Tibial nerve (tissue), 4 donors: ENCODE data around the gene PTPRB. TPM values are rescaled to one million over a fixed set of nuclear protein-coding genes. Genes with fewer than 3 reads are reported as not detected.

Experiments
- DNase-seq, 2 donors: peaks; one replicate each; pipeline ENCODE4 v3.0.0-alpha.2; 2019; ENCODE audit warnings: low spot score in 2 of 2
- H3K27ac ChIP-seq, 4 donors: fragments of 200-600 bp; sonication (generic) in 3 of 4; one replicate each; pipeline ENCODE4 v1.5.1; 2017 to 2019; ENCODE audit warnings: mild to moderate bottlenecking in 1 of 4
- H3K27me3 ChIP-seq, 2 donors: fragments of 200-600 bp; sonication (generic) in 1 of 2; one replicate each; pipeline versions ENCODE4 v1.5.1 to v1.6.0; 2017 to 2019
- H3K36me3 ChIP-seq, 3 donors: fragments of 200-600 bp; sonication (generic); one replicate each; pipeline ENCODE4 v1.5.1; 2018 to 2019
- H3K4me1 ChIP-seq, 4 donors: fragments of 200-600 bp; sonication (generic) in 3 of 4; one replicate each; pipeline ENCODE4 v1.5.1; 2017 to 2019
- H3K4me3 ChIP-seq, 4 donors: fragments of 200-600 bp; sonication (generic) in 3 of 4; one replicate each; pipeline ENCODE4 v1.5.1; 2017 to 2019; ENCODE audit warnings: mild to moderate bottlenecking in 1 of 4, moderate library complexity in 1 of 4
- H3K9me3 ChIP-seq, 4 donors: fragments of 200-600 bp; sonication (generic) in 3 of 4; one replicate each; pipeline ENCODE4 v1.5.1; 2017 to 2019
- EP300 ChIP-seq, 2 donors: sonication (generic); formaldehyde crosslinking; IDR thresholded peaks; one replicate each; pipeline ENCODE4 v1.6.1; 2017; ENCODE audit warnings: antibody characterized with exemption in 2 of 2, mild to moderate bottlenecking in 1 of 2
- POLR2A ChIP-seq, 2 donors: fragments of 450-650 bp; IDR thresholded peaks; one replicate each; pipeline ENCODE4 v1.6.1; 2017; ENCODE audit warnings: antibody characterized with exemption in 2 of 2, mild to moderate bottlenecking in 2 of 2, moderate library complexity in 2 of 2
- WGBS, 2 donors: methylation state at CpG; one replicate each; pipeline ENCODE4 v1.1.5; 2018; 5-methylcytosine and 5-hydroxymethylcytosine counted together
- total RNA-seq, 4 donors: library from RNA; depleted of rRNA; stranded (reverse); fragments of >200 nt; gene quantifications; one replicate each; pipeline ENCODE4 v1.1.0, GENCODE V29; 2016
- TF ChIP-seq, protein P1 (sequence below), 5 experiments: fragments of 200-600 bp in 3 of 5; fragments of 450-650 bp in 2 of 5; sonication (generic) in 3 of 5; IDR thresholded peaks; one replicate each; pipeline ENCODE4 v1.5.1; 2016 to 2019; ENCODE audit warnings: antibody characterized with exemption in 5 of 5, mild to moderate bottlenecking in 3 of 5, moderate library complexity in 2 of 5

The PTPRB gene
- total RNA-seq, 4 donors from 2014 or later, result 14.4 to 62.6 (median 34.3) TPM

DNA sequence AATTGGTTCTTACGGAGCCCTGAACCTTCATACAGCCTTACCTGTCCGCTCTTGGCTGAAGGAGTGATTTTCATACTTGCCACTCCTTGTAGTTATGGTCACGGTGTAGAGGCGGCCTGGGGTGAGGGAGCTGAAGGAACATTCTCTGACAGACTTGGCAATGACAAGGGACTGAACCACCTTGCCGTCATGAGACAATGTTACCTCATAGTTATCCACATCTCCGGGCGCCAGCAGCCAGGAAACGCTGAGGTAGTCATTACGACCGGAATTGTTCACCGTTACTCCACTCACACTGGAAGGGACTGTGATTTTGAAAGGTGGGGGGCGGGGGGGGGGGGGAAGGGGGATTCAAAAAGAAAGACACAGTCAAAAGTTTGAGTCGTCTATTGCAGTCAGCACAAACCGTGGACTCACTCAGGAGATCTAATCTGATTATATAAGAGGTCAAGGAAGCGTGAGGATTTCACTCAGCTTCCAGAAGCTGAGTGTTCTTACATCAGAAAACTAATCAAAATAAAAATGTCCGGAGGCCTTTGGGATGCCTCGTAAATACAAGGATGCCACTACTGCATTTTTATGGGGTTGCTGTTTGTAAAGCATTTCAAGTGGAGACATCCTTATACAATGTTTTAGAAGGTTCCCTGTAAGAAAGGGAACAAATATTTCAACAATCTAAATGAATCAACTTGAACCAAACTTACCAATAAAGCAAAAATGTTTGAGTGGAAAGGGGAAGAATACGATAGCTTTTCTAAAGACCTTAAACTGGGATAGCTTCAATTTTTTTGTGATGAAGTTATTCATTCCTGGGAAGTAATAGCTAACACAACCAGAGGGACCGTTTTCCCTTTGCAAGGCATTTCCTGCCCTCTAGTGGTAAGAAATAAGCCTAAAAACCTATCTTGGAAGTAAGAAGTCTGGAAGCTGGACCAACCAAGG lies 60.6 kb downstream of the PTPRB start:
- TF ChIP-seq, protein P1, sequence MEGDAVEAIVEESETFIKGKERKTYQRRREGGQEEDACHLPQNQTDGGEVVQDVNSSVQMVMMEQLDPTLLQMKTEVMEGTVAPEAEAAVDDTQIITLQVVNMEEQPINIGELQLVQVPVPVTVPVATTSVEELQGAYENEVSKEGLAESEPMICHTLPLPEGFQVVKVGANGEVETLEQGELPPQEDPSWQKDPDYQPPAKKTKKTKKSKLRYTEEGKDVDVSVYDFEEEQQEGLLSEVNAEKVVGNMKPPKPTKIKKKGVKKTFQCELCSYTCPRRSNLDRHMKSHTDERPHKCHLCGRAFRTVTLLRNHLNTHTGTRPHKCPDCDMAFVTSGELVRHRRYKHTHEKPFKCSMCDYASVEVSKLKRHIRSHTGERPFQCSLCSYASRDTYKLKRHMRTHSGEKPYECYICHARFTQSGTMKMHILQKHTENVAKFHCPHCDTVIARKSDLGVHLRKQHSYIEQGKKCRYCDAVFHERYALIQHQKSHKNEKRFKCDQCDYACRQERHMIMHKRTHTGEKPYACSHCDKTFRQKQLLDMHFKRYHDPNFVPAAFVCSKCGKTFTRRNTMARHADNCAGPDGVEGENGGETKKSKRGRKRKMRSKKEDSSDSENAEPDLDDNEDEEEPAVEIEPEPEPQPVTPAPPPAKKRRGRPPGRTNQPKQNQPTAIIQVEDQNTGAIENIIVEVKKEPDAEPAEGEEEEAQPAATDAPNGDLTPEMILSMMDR (IDR thresholded peaks at IDR 0.05), result peak; percentile 61 to 87 (median 76)
- TF ChIP-seq POLR2A (IDR thresholded peaks at IDR 0.05), result no peak

DNA sequence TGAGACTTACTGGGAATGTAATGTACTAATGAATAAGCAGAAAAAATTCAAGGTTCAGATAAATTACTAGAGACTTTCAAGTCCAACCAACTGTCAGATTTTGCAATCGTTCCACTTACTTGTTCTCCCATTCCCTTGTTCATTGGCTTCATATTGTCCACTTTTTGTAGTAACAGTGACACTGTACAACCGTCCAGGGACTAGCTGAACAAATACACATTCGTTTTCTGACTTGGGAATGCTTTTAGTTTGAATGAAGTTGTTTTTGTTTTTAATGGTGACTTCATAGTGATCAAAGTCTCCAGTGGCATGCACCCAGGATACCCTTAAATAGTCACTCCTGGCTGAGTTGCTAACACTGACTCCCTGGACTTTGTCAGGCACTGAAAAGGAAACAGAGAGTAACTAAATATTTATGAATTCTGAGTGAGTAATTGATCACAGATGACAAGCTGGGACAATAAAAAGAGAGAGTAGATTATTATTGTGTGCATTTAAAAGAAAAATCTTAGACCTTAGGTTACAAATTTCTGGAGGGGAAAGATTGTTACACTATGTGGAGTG lies 65.4 kb downstream of the PTPRB start:
- WGBS, 2 donors, result 46 to 53% methylated on average over 3 of the region's 3 CpGs
- peaks cover 0 to 8% (median 0%) of the 10 kb centered on the region in 3 donors for H3K36me3 ChIP-seq
- no peaks in the 10 kb centered on the region for H3K27me3 ChIP-seq
- no peak overlapping the region for H3K4me3 ChIP-seq
- H3K9me3 ChIP-seq, result no peaks in the 10 kb centered on the region
- H3K4me1 ChIP-seq, result peaks cover 0 to 7% (median 0%) of the 10 kb centered on the region in 4 donors
- peak overlapping the region in 1 of 4 donors; percentile 40 for H3K27ac ChIP-seq
- TF ChIP-seq POLR2A (IDR thresholded peaks at IDR 0.05), result no peak
- TF ChIP-seq, protein P1 (IDR thresholded peaks at IDR 0.05), result no peak
- TF ChIP-seq EP300 (IDR thresholded peaks at IDR 0.05), result no peak
- DNase-seq, result no peak

More for the DNA sequence above, 60.6 kb downstream of the PTPRB start:
- no peaks in the 10 kb centered on the region for H3K9me3 ChIP-seq
- peak overlapping the region; percentile 1 to 84 (median 52) for H3K27ac ChIP-seq
- 55 to 57% methylated on average over 19 of the region's 19 CpGs for WGBS, 2 donors
- DNase-seq, result no peak
- H3K4me1 ChIP-seq, result peaks cover 0 to 14% (median 0%) of the 10 kb centered on the region in 4 donors
- H3K36me3 ChIP-seq, result no peaks in the 10 kb centered on the region
- no peak overlapping the region for H3K4me3 ChIP-seq
- no peaks in the 10 kb centered on the region for H3K27me3 ChIP-seq

GRCh38 chr12:70571029-70571428 lies 66.2 kb downstream of the PTPRB start:
- H3K9me3 ChIP-seq, result no peaks in the 10 kb centered on the region
- WGBS, 2 donors, result 94 to 95% methylated on average over 8 of the region's 8 CpGs
- peak overlapping the region in 1 of 4 donors; percentile 40 for H3K27ac ChIP-seq
- no peaks in the 10 kb centered on the region for H3K27me3 ChIP-seq
- TF ChIP-seq, protein P1 (IDR thresholded peaks at IDR 0.05), result no peak
- no peak for TF ChIP-seq EP300 (IDR thresholded peaks at IDR 0.05)
- no peak for TF ChIP-seq POLR2A (IDR thresholded peaks at IDR 0.05)
- DNase-seq, result no peak
- H3K4me3 ChIP-seq, result no peak overlapping the region
- peaks cover 0 to 13% (median 0%) of the 10 kb centered on the region in 3 donors for H3K36me3 ChIP-seq
- no peaks in the 10 kb centered on the region for H3K4me1 ChIP-seq

GRCh38 chr12:70561550-70561949 lies 75.7 kb downstream of the PTPRB start:
- Histone ChIP-seq H3K27ac (no peak overlapping the region), H3K4me1 (no peaks in the 10 kb centered on the region), H3K36me3 (peaks cover 0 to 17% (median 0%) of the 10 kb centered on the region in 3 donors), H3K4me3 (no peak overlapping the region), H3K27me3 (no peaks in the 10 kb centered on the region), H3K9me3 (no peaks in the 10 kb centered on the region)
- 89 to 90% methylated on average over 4 of the region's 4 CpGs for WGBS, 2 donors
- DNase-seq, result no peak
- TF ChIP-seq POLR2A (IDR thresholded peaks at IDR 0.05) (no peak), EP300 (IDR thresholded peaks at IDR 0.05) (no peak)
- TF ChIP-seq, protein P1 (IDR thresholded peaks at IDR 0.05), result no peak

DNA sequence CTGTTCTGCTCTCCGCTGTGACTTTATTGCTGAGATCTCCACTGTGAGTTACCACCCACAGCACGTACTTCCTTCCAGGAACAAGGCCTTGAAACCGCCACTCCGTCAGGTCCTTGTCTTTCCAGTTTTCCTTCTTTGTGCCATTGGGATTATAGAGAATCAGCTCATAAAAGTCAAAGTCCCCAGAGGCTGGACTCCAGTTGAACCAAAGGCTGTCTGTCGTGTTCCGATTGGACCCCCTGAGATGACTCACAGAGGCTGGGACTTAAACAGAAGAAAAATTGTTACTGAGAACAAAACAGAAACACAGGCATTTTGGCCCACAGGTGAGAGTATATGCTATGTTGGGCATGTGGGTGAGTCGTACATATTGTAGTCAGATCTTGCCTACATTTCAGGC lies 76.6 kb downstream of the PTPRB start:
- Histone ChIP-seq H3K4me3 (no peak overlapping the region), H3K27me3 (no peaks in the 10 kb centered on the region), H3K4me1 (no peaks in the 10 kb centered on the region), H3K27ac (peak overlapping the region in 1 of 4 donors; percentile 4), H3K36me3 (peaks cover 0 to 9% (median 0%) of the 10 kb centered on the region in 3 donors), H3K9me3 (no peaks in the 10 kb centered on the region)
- TF ChIP-seq POLR2A (IDR thresholded peaks at IDR 0.05), result no peak
- TF ChIP-seq EP300 (IDR thresholded peaks at IDR 0.05), result no peak
- TF ChIP-seq, protein P1 (IDR thresholded peaks at IDR 0.05), result no peak
- WGBS, 2 donors, result 87% methylated on average over 7 of the region's 7 CpGs
- DNase-seq, result no peak
